Fibroblast of mammary gland (primary cell): Measurements from ENCODE around the gene MAT2B.

ENCODE experiments used
- DNase-seq: peaks from one replicate; pipeline ENCODE4 v3.0.0-alpha.2; 2010; ENCODE audit warnings: low read depth
- H3K4me3 ChIP-seq: 2 replicates; pipeline ENCODE4 v1.5.1; 2011; ENCODE audit warnings: low read depth, mild to moderate bottlenecking, low read length, moderate library complexity; ENCODE audit not compliant: control insufficient read depth
- CTCF ChIP-seq: conservative IDR thresholded peaks from 2 replicates; pipeline ENCODE4 v1.5.1; 2011; ENCODE audit warnings: low read depth, low read length, inconsistent platforms; ENCODE audit not compliant: control insufficient read depth, insufficient read depth

The MAT2B gene

DNA sequence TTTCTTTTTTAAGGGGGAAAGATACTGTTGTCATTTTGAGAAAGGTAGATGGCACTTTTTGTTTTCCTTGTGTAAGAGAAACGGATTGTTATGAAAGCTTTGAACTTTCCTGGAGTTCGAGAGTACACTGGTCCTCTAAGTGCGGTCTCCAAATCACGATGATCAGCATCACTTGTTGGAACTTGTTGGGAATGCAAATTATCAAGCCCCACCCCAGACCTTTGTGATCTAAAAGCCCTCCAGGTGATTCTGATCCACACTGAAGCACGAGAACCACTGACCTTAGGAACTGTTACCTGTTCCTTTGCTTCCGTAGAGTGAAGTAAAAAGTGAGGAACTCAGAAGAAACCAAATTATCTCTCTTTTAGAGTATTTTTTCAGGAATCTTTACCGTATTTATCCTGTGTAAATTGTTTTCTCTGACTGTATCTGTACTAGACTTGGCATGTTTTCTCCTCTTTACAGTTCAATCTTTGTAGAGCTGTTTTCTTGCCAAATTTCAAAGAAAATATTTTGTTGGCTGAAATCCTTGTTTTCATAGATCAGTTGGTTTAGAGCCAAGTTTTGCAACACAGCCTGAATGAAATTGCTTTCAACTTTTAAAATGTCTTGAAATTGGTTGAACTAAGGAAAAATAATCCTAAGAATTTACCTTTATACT is 4.0 kb downstream of the MAT2B start:
- peak overlapping the region; percentile 19 for H3K4me3 ChIP-seq
- TF ChIP-seq CTCF = no peak
- DNase-seq = peak; percentile 78

DNA sequence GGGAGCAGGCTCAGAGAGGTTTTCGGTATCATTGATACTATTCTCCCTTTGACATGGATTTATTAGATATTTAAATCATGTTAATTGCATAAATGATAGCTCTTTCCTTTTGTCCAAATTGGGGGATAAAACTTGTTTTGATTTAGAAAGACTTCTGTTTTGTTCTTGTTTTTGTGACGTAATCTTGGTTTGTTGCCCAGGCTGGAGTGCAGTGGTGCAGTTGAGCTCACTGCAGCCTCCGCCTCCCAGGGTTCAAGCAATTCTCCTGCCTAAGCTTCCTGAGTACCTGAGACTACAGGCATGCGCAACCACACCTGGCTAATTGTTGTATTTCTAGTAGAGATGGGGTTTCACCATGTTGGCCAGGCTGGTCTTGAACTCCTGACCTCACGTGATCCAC is 7.1 kb downstream of the MAT2B start:
- no peak overlapping the region for H3K4me3 ChIP-seq
- no peak for DNase-seq
- no peak for TF ChIP-seq CTCF

DNA sequence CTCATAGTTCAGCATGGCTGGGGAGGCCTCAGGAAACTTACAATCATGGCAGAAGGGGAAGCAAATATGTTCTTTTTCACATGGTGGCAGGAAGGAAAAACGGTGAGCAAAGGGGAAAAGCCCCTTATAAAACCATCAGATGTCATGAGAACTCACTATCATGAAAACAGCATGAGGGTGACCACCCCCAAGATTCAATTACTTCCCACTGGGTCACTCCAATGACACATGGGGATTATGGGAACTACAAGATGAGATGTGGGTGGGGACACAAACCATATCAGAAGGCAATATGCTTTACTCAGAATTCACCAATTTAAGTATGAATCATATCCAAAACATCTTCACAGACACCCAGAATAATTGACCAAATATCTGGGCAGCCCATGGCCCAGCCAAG is 19.7 kb downstream of the MAT2B start:
- H3K4me3 ChIP-seq = no peak overlapping the region
- no peak for DNase-seq
- TF ChIP-seq CTCF = no peak

DNA sequence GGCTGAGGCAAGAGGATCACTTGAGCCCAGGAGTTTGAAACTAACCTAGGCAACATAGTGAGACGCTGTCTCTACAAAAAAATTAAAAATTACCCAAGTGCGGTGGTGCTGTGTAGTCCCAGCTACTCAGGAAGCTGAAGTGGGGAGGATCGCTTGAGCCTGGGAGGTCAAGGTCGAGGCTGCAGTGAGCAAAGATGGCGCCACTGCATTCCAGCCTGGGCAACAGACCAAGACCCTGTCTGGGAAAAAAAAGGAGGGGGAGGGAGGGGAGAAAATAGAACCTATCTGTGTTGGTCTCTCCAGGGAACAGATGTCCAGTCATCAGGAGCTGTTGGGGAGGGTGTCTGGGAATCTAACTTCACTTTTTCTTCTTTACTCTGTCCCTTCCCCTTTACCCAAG is 24.3 kb downstream of the MAT2B start:
- no peak for DNase-seq
- TF ChIP-seq CTCF = no peak
- no peak overlapping the region for H3K4me3 ChIP-seq

- no peak for TF ChIP-seq CTCF
- no peak for DNase-seq
- H3K4me3 ChIP-seq = no peak overlapping the region
These were observed 25.9 kb downstream of the MAT2B start for GRCh38 chr5:163531272-163531671.

DNA sequence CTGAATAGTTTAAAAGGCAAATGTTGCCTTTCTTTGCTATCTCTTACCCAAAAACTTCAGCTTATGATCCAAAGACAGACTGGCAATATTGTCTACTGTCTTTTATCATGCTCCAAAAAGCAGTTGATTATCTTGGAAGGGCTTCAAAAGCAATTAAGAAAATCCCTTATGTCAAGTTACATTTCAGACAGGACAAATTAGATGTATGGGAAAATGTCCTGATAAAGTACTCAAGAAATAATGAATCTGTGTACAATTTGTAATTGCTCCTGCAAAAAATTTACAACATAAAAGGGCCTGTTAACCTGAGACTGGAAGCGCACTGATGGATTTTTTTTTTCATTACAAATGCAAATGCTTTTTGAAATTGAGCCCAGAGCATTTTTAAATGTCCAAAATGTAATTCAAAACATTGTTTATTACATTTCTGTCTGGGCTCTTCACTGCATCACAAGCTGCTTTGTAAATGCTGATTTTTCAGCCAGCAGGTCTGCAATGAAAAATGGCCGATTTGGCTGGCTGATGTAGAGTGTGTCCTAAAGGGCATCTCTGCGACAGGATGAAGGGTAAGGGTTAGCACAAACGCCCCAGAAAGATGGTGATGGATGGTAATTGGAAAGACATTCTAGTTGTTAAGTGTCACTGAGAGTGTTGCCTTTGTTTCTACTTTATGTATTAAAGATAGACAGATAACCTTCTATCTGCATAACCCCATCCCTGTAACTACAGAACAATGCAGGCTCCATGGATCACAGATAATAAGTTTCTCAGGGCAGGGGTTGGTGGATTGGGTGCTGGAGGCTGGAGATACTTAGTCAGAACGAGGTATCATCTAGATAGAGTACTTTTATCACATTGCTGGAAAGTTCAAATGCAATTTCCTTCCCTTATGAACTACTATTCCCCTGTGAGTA is 27.0 kb downstream of the MAT2B start:
- no peak for TF ChIP-seq CTCF
- H3K4me3 ChIP-seq = no peak overlapping the region
- DNase-seq = no peak

GRCh38 chr5:163533223-163533622 is 27.8 kb downstream of the MAT2B start:
- no peak overlapping the region for H3K4me3 ChIP-seq
- DNase-seq = no peak
- no peak for TF ChIP-seq CTCF
